ENCODE data around the gene G6PC1.
"Not testable (repeated sequence)": the region's sequence is repeated elsewhere in the genome, so short reads cannot be mapped to it uniquely, and the experiment has no call there.

Gene G6PC1

GRCh38 chr17:42866631-42867575, 33.7 kb upstream of the G6PC1 start:
- Histone ChIP-seq H3K4me3 (ENCODE audit: low read depth, low read length, poor library complexity, severe bottlenecking) (no peak overlapping the region), H3K4me1 (ENCODE audit: insufficient read depth, low read length, severe bottlenecking) (no peaks in the 10 kb centered on the region), H3K79me2 (ENCODE audit: insufficient read depth, low read length) (no peaks in the 10 kb centered on the region), H3K36me3 (ENCODE audit: insufficient read depth, low read length) (no peaks in the 10 kb centered on the region), H3F3A (ENCODE audit: insufficient read depth, low read length) (no peaks in the 10 kb centered on the region), H3K9me2 (ENCODE audit: low read depth, low read length) (no peaks in the 10 kb centered on the region), H2AFZ (ENCODE audit: low read length) (no peak overlapping the region), H4K20me1 (ENCODE audit: insufficient read depth, low read length) (no peaks in the 10 kb centered on the region), H3K9ac (ENCODE audit: low read length) (no peak overlapping the region), H3K9me3 (ENCODE audit: low read length) (peaks cover 5% of the 10 kb centered on the region), H3K27ac (ENCODE audit: low read depth, low read length, poor library complexity, severe bottlenecking) (no peak overlapping the region), H3K4me2 (ENCODE audit: low read length) (no peak overlapping the region), H3K27me3 (ENCODE audit: insufficient read depth, low read length) (peaks cover 23% of the 10 kb centered on the region)
- TF ChIP-seq EZH2 (IDR thresholded peaks at IDR 0.05; ENCODE audit: borderline replicate concordance, low read length): no peak
- no peak for TF ChIP-seq CTCF (IDR thresholded peaks at IDR 0.05; ENCODE audit: low read length)

GRCh38 chr17:42867694-42868261, 32.8 kb upstream of the G6PC1 start:
- not testable (repeated sequence) for H3K9ac ChIP-seq (ENCODE audit: low read length); H3K9me2 ChIP-seq (ENCODE audit: low read depth, low read length); H3K79me2 ChIP-seq (ENCODE audit: insufficient read depth, low read length); H3K27ac ChIP-seq (ENCODE audit: low read depth, low read length, poor library complexity, severe bottlenecking); H3K9me3 ChIP-seq (ENCODE audit: low read length); H3F3A ChIP-seq (ENCODE audit: insufficient read depth, low read length); H2AFZ ChIP-seq (ENCODE audit: low read length); H3K4me2 ChIP-seq (ENCODE audit: low read length); H3K36me3 ChIP-seq (ENCODE audit: insufficient read depth, low read length); H4K20me1 ChIP-seq (ENCODE audit: insufficient read depth, low read length); H3K4me3 ChIP-seq (ENCODE audit: low read depth, low read length, poor library complexity, severe bottlenecking); H3K4me1 ChIP-seq (ENCODE audit: insufficient read depth, low read length, severe bottlenecking)
- peaks cover 23% of the 10 kb centered on the region for H3K27me3 ChIP-seq (ENCODE audit: insufficient read depth, low read length)

DNA sequence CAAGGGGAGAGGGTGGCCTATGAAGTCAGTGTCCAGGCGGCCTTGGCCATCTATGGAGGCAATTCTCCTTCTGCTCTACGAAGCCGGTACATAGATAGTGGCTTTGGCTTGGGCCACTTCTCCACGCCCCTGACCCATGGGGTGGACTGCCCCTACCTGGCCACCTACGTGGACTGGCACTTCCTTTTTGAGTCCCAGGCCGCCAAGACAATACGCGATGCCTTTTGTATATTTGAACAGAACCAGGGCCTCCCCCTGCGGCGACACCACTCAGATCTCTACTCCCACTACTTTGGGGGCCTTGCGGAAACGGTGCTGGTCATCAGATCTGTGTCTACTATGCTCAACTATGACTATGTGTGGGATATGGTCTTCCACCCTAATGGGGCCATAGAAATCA, 32.3 kb upstream of the G6PC1 start:
- H3F3A ChIP-seq (ENCODE audit: insufficient read depth, low read length): no peaks in the 10 kb centered on the region
- no peaks in the 10 kb centered on the region for H4K20me1 ChIP-seq (ENCODE audit: insufficient read depth, low read length)
- H3K27ac ChIP-seq (ENCODE audit: low read depth, low read length, poor library complexity, severe bottlenecking): no peak overlapping the region
- no peak overlapping the region for H3K4me2 ChIP-seq (ENCODE audit: low read length)
- TF ChIP-seq EZH2 (IDR thresholded peaks at IDR 0.05; ENCODE audit: borderline replicate concordance, low read length) (no peak), CTCF (IDR thresholded peaks at IDR 0.05; ENCODE audit: low read length) (no peak)
- no peaks in the 10 kb centered on the region for H3K9me2 ChIP-seq (ENCODE audit: low read depth, low read length)
- no peak overlapping the region for H3K4me3 ChIP-seq (ENCODE audit: low read depth, low read length, poor library complexity, severe bottlenecking)
- H3K36me3 ChIP-seq (ENCODE audit: insufficient read depth, low read length): no peaks in the 10 kb centered on the region
- H3K9ac ChIP-seq (ENCODE audit: low read length): no peak overlapping the region
- H3K4me1 ChIP-seq (ENCODE audit: insufficient read depth, low read length, severe bottlenecking): no peaks in the 10 kb centered on the region
- peaks cover 23% of the 10 kb centered on the region for H3K27me3 ChIP-seq (ENCODE audit: insufficient read depth, low read length)
- peaks cover 5% of the 10 kb centered on the region for H3K9me3 ChIP-seq (ENCODE audit: low read length)
- H3K79me2 ChIP-seq (ENCODE audit: insufficient read depth, low read length): no peaks in the 10 kb centered on the region
- no peak overlapping the region for H2AFZ ChIP-seq (ENCODE audit: low read length)
